PC-3 (cell line): Measurements from ENCODE around the gene TET2.

ENCODE experiments used
- CTCF ChIP-seq: fragments of 300-600 bp; sonication (generic); conservative IDR thresholded peaks from 2 replicates; pipeline ENCODE4 v1.5.1; 2017; ENCODE audit warnings: antibody characterized with exemption, low read depth, mild to moderate bottlenecking, low read length
- EZH2 ChIP-seq: fragments of 300-600 bp; sonication (generic); IDR thresholded peaks from one replicate; pipeline ENCODE4 v1.6.1; 2017; ENCODE audit warnings: antibody characterized with exemption, mild to moderate bottlenecking, low read length; ENCODE audit not compliant: unreplicated experiment
- EZH2phosphoT487 ChIP-seq: fragments of 300-600 bp; sonication (generic); IDR thresholded peaks from 2 replicates; pipeline ENCODE4 v1.6.1; 2018; ENCODE audit warnings: mild to moderate bottlenecking, antibody characterized with exemption, low read length, borderline replicate concordance

- TF ChIP-seq CTCF (no peak), EZH2 (no peak), EZH2phosphoT487 (no peak)
These were observed 132.6 kb downstream of the TET2 start for GRCh38 chr4:105279314-105279713.
